RWPE2 (cell line): ENCODE measurements around the gene SLC12A9.

Source experiments
- ATAC-seq: fragments of 200-7000 bp; cut with Tn5 transposase; 3 replicates; pipeline ENCODE4 v1.9.1; 2021; ENCODE audit warnings: low read depth
- DNase-seq: peaks from one replicate; pipeline ENCODE4 v3.0.0-alpha.2; 2020; ENCODE audit warnings: low spot score
- H3K27ac ChIP-seq: fragments of 450-650 bp; 2 replicates; pipeline ENCODE4 v1.5.1; 2017; ENCODE audit warnings: mild to moderate bottlenecking; ENCODE audit not compliant: poor library complexity, severe bottlenecking
- H3K27me3 ChIP-seq: fragments of 250-450 bp; sonication (Bioruptor Pico); 2 replicates; pipeline ENCODE4 v1.5.1; 2021; ENCODE audit warnings: mild to moderate bottlenecking, moderate library complexity; ENCODE audit not compliant: insufficient read depth, poor library complexity, severe bottlenecking
- H3K36me3 ChIP-seq: fragments of 250-450 bp; sonication (Bioruptor Pico); 2 replicates; pipeline ENCODE4 v1.5.1; 2020; ENCODE audit warnings: low read depth, mild to moderate bottlenecking, moderate library complexity
- H3K4me1 ChIP-seq: fragments of 250-450 bp; sonication (Bioruptor Pico); 2 replicates; pipeline ENCODE4 v1.5.1; 2021; ENCODE audit warnings: mild to moderate bottlenecking, moderate library complexity; ENCODE audit not compliant: insufficient read depth, poor library complexity, severe bottlenecking
- H3K4me3 ChIP-seq: fragments of 250-450 bp; sonication (Bioruptor Pico); 2 replicates; pipeline ENCODE4 v1.5.1; 2021; ENCODE audit warnings: mild to moderate bottlenecking, moderate library complexity; ENCODE audit not compliant: severe bottlenecking
- H3K9me3 ChIP-seq: fragments of 250-450 bp; sonication (Bioruptor Pico); 2 replicates; pipeline ENCODE4 v1.5.1; 2021; ENCODE audit warnings: mild to moderate bottlenecking, moderate library complexity; ENCODE audit not compliant: severe bottlenecking
- CTCF ChIP-seq: fragments of 450-650 bp; IDR thresholded peaks from one replicate; pipeline ENCODE4 v1.5.1; 2017; ENCODE audit warnings: mild to moderate bottlenecking, moderate library complexity; ENCODE audit not compliant: poor library complexity, severe bottlenecking

The SLC12A9 gene

DNA sequence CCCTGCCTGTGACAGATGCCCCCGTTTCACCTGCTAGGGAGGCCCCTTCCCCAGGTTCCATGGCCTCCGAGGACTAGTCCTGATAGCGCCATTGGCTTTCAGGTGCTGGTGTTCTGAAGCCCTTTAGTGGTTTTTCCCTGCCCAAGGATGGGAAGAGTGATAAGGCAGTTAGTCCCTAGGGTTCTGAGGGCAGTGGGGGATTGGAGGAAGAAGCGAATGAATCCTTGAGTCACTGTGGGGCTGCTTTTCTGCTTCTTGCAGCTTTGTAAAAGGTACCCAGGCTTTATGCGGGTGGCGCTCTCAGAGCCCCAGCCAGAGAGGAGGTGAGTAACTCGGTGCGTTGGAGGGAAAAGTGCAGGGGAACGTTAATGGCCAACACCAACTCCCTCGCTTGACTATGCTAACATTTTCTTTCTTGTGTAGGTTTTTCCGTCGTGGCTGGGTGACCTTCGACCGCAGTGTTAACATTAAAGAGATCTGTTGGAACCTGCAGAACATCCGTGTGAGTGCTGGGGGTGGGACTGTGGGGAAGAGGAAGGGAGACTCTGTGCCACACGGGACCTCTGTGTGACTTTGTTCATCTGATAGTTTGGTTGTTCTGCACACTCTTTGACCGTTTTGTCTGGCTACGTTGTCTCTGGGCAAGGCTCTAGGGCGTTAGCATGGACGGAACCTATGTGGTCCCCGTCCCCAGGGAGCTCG lies 33.1 kb downstream of the SLC12A9 start:
- ATAC-seq (no peak), DNase-seq (no peak)
- no peaks in the 10 kb centered on the region for H3K9me3 ChIP-seq
- H3K27me3 ChIP-seq, result no peaks in the 10 kb centered on the region
- TF ChIP-seq CTCF, result no peak
- peaks cover 6% of the 10 kb centered on the region for H3K4me1 ChIP-seq
- H3K4me3 ChIP-seq, result no peak overlapping the region
- no peak overlapping the region for H3K27ac ChIP-seq
- H3K36me3 ChIP-seq, result peaks cover 80% of the 10 kb centered on the region

GRCh38 chr7:100886142-100886935 lies 33.8 kb downstream of the SLC12A9 start:
- H3K36me3 ChIP-seq, result peaks cover 73% of the 10 kb centered on the region
- no peaks in the 10 kb centered on the region for H3K9me3 ChIP-seq
- no peak overlapping the region for H3K4me3 ChIP-seq
- TF ChIP-seq CTCF, result no peak
- peaks cover 11% of the 10 kb centered on the region for H3K4me1 ChIP-seq
- no peak overlapping the region for H3K27ac ChIP-seq
- ATAC-seq (no peak), DNase-seq (no peak)
- H3K27me3 ChIP-seq, result no peaks in the 10 kb centered on the region

GRCh38 chr7:100886936-100887515 lies 34.5 kb downstream of the SLC12A9 start:
- Histone ChIP-seq H3K4me3 (no peak overlapping the region), H3K9me3 (no peaks in the 10 kb centered on the region), H3K27ac (peak overlapping the region; percentile 86), H3K4me1 (peaks cover 18% of the 10 kb centered on the region), H3K27me3 (no peaks in the 10 kb centered on the region), H3K36me3 (peaks cover 66% of the 10 kb centered on the region)
- TF ChIP-seq CTCF, result no peak
- ATAC-seq, result no peak
- no peak for DNase-seq

- no peak for TF ChIP-seq CTCF
- peaks cover 61% of the 10 kb centered on the region for H3K36me3 ChIP-seq
- H3K27ac ChIP-seq, result peak overlapping the region; percentile 86
Observed at GRCh38 chr7:100887516-100888290, 35.2 kb downstream of the SLC12A9 start.

More at GRCh38 chr7:100887516-100888290, 35.2 kb downstream of the SLC12A9 start:
- H3K4me3 ChIP-seq, result no peak overlapping the region
- peaks cover 18% of the 10 kb centered on the region for H3K4me1 ChIP-seq
- ATAC-seq (no peak), DNase-seq (no peak)
- H3K27me3 ChIP-seq, result no peaks in the 10 kb centered on the region
- H3K9me3 ChIP-seq, result no peaks in the 10 kb centered on the region
